HS-5 (cell line): ENCODE measurements around the gene TTLL5.
"Not testable (repeated sequence)": the region's sequence is repeated elsewhere in the genome, so short reads cannot be mapped to it uniquely, and the experiment has no call there.

Source experiments
- DNase-seq: peaks from one replicate; pipeline ENCODE4 v3.0.0-alpha.2; 2012; ENCODE audit warnings: low read depth

TTLL5 gene

DNA sequence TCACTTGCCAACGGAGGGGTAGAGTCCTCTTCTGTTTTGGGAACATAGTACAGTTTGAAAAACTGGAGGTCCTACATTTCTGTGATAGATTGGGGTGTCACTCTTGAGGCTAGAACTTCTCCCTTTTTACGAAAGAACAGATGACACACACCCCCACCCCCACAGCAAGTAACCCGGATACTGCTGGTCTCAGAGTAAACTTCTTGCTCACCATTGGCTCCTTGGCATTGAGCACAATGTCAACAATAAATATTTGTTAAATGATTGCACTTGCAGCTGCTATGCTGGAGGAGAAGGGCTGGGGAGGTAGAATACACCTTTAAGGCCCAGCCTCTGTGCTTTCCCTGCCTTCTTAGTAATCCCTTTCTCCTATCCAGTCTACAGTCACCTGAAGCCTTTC is 170.9 kb downstream of the TTLL5 start:
- DNase-seq, result no peak

- DNase-seq, result no peak
These were observed 171.7 kb downstream of the TTLL5 start for GRCh38 chr14:75832621-75833297.

- no peak for DNase-seq
These were observed 172.4 kb downstream of the TTLL5 start for GRCh38 chr14:75833326-75834020.

DNA sequence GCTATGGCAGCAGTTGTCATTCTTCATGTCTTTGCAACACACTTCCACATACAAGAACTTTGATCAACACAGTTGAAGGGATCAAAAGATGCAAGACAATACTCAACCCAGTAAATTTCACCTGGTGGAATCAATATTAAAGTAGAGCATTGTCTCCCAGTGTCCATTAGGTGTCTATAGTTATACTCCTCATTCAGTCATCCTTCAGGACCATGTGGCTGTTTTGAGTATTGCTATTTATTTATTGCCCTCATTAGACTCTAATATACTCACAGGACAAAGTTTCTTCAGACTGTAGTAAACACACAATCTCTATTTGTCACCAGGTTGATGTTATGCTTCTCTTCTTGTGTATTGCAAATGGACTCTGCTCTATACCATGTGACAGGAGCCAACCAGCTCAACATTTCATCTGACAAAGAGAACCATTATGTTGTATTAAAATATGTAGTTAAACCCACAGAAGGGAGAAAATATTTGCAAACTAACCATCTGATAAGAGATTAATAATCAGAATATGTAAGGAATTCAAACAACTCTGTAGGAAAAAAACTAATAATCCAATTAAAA is 174.2 kb downstream of the TTLL5 start:
- no peak for DNase-seq

DNA sequence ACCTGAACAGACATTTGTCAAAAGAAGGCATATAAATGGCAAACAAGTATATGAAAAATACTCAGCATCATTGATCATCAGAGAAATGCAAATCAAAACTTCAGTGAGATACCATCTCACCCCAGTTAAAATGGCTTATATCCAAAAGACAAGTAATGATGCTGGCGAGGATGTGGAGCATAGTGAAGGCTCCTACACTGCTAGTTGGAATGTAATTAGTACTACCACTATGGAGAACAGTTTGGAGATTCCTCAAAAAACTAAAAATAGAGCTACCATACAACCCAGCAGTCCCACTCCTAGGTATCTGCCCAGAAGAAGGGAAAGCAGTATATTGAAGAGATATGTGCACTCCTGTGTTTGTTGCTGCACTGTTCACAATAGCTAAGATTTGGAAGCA is 174.7 kb downstream of the TTLL5 start:
- no peak for DNase-seq

GRCh38 chr14:75837151-75837787 is 176.2 kb downstream of the TTLL5 start:
- no peak for DNase-seq

DNA sequence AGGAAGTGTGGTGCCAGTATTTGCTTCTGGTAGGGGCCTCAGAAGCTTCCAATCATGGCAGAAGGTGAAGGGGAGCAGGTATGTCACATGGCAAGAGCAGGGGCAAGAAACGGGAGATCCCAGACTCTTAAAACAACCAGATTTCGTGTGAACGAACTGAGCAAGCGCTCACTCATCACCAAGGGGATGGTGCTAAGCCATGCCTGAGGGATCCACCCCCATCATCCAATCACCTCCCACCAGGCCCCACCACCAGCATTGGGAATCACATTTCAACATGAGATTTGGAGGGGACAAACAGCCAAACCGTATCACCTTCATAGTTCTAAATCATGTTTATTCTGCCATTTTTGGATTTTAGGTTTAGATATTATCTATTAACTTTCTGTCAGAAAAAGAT is 179.9 kb downstream of the TTLL5 start:
- DNase-seq, result no peak

- DNase-seq, result no peak
These were observed 181.5 kb downstream of the TTLL5 start for GRCh38 chr14:75842551-75842950.

- DNase-seq, result no peak
These were observed 183.4 kb downstream of the TTLL5 start for GRCh38 chr14:75844486-75844885.

DNA sequence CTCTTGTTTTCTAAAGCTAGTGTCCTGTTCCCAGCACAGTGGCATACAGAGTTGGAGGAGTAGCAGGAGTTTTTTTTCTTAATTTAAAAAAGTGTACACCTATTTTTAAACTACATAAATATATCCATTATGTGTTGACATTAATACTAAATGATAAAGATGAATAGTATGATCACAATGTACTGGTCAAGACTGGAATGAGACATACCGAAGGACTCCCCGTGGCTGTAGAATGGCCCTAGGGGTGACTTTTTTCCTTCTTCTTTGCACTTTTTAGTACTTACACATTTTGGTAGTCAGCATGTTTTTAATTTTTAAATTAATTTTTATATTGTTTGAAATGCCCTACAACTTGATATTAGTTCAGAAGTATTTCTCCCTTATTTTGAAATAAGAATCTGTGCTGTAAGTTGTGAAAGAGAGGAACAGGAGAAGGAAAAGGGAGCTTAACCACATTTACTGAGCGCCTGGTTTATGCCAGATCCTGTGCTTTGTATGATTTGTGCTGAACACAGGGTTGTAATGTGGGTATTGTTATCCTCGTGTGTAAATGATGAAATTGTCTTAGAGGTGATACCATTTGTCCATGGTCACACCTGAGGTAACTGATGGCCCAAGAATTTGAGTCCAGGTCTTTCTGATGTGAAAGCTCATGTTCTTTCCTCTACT is 184.2 kb downstream of the TTLL5 start:
- DNase-seq, result no peak

- DNase-seq, result not testable (repeated sequence)
These were observed 185.6 kb downstream of the TTLL5 start for GRCh38 chr14:75846694-75847093.

DNA sequence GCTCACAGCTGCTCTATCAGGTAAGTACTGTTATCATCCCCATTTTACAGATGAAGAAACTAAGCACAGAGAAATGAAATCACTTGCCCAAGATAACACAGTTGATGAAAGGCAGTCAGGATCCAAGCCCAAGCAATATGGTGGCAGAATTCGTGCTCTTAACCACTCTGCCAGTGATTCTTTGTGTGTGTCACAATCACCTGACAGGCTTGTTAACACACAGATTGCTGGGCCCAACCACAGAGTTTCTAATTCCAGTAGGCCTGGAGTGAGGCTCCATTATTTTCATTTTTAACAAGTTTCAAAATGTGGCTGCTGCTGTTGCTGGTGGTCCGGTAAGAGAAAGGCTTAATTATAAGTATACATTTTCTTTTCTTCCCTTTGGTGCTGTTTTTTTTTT is 186.5 kb downstream of the TTLL5 start:
- no peak for DNase-seq

DNA sequence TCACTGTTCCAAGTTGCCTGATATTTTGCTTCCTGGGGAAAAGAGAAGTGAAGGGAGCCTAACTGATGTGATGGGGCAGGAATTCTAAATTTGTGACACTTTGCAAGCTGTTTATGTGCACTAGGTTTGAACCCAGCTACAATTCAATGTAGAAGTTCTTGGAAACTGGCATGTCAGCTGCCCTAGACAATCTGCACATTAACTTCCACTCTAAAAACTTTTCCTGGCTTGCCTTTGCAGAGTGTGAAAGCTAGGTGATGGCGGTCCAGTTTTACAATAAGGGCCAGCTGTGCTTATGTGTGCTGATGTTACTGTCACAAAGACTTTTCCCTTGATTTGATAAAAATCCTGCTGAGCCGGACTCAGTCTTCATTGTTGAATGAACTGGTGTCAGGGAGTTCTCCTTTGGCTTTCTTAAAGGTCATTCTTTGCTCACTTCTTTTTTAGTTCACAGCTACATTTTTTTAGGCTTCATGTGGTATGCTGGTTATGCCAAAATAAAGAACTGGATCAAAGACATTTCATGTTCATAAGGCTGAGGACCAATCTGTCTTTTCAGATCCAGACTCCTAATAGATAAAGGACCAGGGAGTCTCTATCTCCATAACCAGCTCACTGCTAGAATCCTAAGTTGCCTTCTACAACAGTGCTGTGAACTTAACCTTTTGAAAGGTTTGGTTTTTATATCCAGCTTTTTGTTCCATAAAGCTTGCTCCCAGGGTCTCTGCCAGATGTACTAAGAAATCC is 187.3 kb downstream of the TTLL5 start:
- no peak for DNase-seq

DNA sequence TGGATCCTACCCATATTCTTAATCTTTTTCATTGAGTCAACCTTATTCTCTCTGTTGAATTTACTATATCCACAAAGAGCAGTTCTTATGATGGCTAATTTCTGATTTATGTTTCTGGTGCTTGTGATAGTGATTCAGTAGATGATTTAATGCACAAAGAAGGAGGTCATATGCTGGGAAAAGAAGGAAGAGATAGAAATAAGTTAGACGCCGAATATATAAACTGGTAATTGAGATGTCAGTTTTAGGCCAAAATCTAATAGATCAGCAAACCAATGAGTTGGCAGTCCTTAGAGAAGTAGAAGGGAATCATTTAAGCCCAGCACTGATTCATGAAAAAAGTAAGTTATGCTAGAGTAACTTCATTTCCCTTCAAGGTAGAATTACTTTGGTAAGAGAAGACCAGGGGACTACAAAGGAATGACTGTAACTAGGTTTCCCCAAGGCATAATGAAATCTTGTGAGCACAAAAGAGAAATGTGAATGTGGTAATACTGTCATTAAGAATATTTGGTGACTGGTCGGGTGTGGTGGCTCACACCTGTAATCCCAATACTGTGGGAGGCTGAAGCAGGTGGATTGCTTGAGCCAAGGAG is 188.4 kb downstream of the TTLL5 start:
- no peak for DNase-seq

DNA sequence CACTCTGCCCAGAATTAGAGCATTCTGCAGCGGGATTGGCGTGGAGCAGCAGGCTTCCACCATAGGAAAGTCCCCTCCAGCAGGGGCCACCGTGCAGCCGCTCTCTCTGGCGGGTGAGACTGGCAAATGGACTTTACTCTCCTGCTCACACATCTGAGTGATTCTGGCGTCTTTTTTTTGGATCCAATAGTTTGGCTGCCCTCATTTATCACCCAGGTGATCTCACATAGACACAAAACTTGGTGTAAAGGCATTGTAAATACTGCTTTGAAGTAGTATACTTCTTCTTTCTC is 190.5 kb downstream of the TTLL5 start:
- no peak for DNase-seq

DNA sequence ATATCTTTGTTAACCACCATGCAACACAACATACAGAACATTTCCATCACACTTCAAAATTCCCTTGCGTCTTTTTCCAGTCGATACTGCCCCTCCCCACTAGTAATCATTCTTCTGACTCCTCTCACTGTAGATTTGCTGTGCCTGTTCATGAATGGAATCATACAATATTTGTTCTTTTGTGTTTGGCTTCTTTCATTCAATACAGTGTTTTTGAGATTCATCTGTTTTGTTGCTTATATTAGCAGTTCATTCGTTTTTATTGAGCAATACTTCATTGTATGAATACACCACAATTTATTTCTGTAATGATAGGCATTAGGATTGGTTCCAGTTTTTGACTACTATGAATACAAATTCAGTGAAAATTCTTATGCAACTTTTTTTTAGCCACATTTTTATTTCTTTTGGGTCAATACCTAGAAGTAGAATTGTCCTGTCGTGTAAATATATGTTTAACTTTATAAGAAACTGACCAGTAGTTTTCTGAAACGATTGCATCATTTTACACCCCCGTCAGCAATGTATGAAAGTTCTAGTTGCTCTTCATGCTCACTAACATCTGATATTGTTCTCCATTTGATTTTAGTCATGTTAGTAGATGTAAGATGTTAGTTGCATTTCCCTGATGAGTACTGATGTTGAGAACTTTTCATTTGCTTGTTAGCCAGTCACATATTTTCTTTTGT is 193.2 kb downstream of the TTLL5 start:
- DNase-seq, result no peak

DNA sequence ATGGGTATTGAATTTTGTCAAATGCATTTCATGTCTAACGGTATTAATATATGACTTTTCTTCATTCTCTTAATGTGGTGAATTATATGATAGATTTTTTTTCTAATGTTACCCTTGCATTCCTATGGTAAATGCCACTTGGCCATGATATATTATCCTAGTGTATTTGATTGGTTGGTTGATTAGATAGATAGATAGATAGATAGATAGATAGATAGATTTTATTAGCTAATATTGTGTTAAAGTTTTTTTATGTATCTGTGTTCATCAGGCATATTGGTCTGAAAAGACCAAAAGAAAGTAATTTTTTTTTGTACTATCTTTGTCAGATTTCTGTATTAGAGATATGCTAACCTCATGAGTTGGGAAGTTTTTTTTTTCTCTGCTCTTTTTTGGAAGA is 196.2 kb downstream of the TTLL5 start:
- no peak for DNase-seq

- DNase-seq, result no peak
These were observed 197.3 kb downstream of the TTLL5 start for GRCh38 chr14:75858362-75858761.

- DNase-seq, result no peak
These were observed 198.7 kb downstream of the TTLL5 start for GRCh38 chr14:75859746-75860145.

DNA sequence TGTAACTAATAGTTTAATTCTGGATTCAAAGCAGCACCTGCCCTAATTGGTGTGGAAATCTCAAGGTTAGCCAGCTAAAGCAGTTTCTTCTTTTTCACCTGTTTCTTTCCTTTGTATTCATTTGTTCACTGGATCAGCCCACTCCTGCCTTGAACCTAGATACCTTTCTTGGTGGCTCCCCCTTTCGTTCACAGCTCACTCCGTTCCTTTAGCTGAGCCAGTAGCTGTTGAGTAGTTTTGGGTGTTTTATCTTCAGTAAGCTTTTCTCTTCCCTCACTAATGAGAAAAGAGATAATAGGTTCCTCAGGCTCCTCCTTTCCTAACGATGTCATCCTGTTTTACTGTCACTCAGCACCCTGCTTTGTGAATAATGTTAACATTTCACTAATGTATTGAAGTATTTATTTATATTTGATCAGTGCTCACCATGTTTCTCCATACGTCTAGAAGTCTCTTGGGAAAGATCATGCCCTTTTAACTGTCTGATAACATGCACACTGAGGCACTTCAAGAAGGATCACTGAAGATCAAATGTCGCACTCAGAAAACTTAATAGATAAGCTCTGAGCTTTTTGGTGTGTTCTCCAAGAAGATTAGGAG is 199.6 kb downstream of the TTLL5 start:
- no peak for DNase-seq

- DNase-seq, result no peak
These were observed 200.1 kb downstream of the TTLL5 start for GRCh38 chr14:75861161-75861621.
